ENCODE measurements around the gene JMJD1C. TPM values are rescaled to one million over a fixed set of nuclear protein-coding genes. Genes with fewer than 3 reads are reported as not detected.

JMJD1C gene
- total and polyA plus RNA-seq, 11 donors: 20.3 to 54.6 (median 34.1) TPM

- no peak overlapping the region for H3K4me3 ChIP-seq
- peaks cover 0 to 41% (median 16%) of the 10 kb centered on the region in 12 donors for H3K4me1 ChIP-seq
- peak overlapping the region in 1 of 12 donors; percentile 5 for H3K27ac ChIP-seq
- peak in 1 of 4 donors; percentile 39 for ATAC-seq
- no peaks in the 10 kb centered on the region for H3K9me3 ChIP-seq
- TF ChIP-seq POLR2A (IDR thresholded peaks at IDR 0.05): no peak
- no peak for TF ChIP-seq CTCF (IDR thresholded peaks at IDR 0.05)
- no peaks in the 10 kb centered on the region for H3K27me3 ChIP-seq
- peaks cover 0 to 29% (median 3%) of the 10 kb centered on the region in 9 donors for H3K36me3 ChIP-seq
- DNase-seq: no peak
- intact Hi-C loops (cut with DNase I): loop anchor here in 1 of 10 donors (5.0 kb wide), 1 partner anchor 33 kb away; no protein-coding TSS in a partner anchor
Measured at GRCh38 chr10:63145782-63146181, 320.0 kb downstream of the JMJD1C start.

- Histone ChIP-seq H3K9me3 (no peaks in the 10 kb centered on the region), H3K4me3 (no peak overlapping the region), H3K4me1 (peaks cover 0 to 41% (median 16%) of the 10 kb centered on the region in 12 donors), H3K27ac (peak overlapping the region in 1 of 12 donors; percentile 12), H3K27me3 (no peaks in the 10 kb centered on the region), H3K36me3 (peaks cover 0 to 24% (median 0%) of the 10 kb centered on the region in 9 donors)
- intact Hi-C loops (cut with DNase I): no loop called here
- TF ChIP-seq POLR2A (IDR thresholded peaks at IDR 0.05): no peak
- no peak for TF ChIP-seq CTCF (IDR thresholded peaks at IDR 0.05)
- ATAC-seq (no peak), DNase-seq (no peak)
- WGBS, 4 donors: 84 to 90% (median 85%) methylated on average over 5 of the region's 5 CpGs
Measured at GRCh38 chr10:63143987-63144386, 321.8 kb downstream of the JMJD1C start.

GRCh38 chr10:63142136-63142535, 323.6 kb downstream of the JMJD1C start:
- H3K4me1 ChIP-seq: peaks cover 0 to 45% (median 17%) of the 10 kb centered on the region in 12 donors
- no peaks in the 10 kb centered on the region for H3K27me3 ChIP-seq
- H3K9me3 ChIP-seq: no peaks in the 10 kb centered on the region
- no peak overlapping the region for H3K27ac ChIP-seq
- WGBS, 4 donors: 92 to 97% (median 95%) methylated on average over 6 of the region's 6 CpGs
- intact Hi-C loops (cut with DNase I): no loop called here
- H3K36me3 ChIP-seq: peaks cover 0 to 17% (median 0%) of the 10 kb centered on the region in 9 donors
- ATAC-seq: no peak
- DNase-seq: no peak
- H3K4me3 ChIP-seq: no peak overlapping the region
- TF ChIP-seq CTCF (IDR thresholded peaks at IDR 0.05): no peak
- TF ChIP-seq POLR2A (IDR thresholded peaks at IDR 0.05): no peak

GRCh38 chr10:63140077-63140476, 325.7 kb downstream of the JMJD1C start:
- TF ChIP-seq CTCF (IDR thresholded peaks at IDR 0.05) (no peak), POLR2A (IDR thresholded peaks at IDR 0.05) (no peak)
- WGBS, 4 donors: 84 to 91% (median 87%) methylated on average over 3 of the region's 3 CpGs
- H3K4me1 ChIP-seq: peaks cover 0 to 45% (median 13%) of the 10 kb centered on the region in 12 donors
- ATAC-seq: no peak
- no peaks in the 10 kb centered on the region for H3K9me3 ChIP-seq
- intact Hi-C loops (cut with DNase I): no loop called here
- no peak overlapping the region for H3K27ac ChIP-seq
- DNase-seq: no peak
- H3K36me3 ChIP-seq: peaks cover 0 to 10% (median 0%) of the 10 kb centered on the region in 9 donors
- H3K4me3 ChIP-seq: no peak overlapping the region
- H3K27me3 ChIP-seq: no peaks in the 10 kb centered on the region
